Left lung (tissue), 10 donors: ENCODE measurements around the gene FRMD5. TPM values are rescaled to one million over a fixed set of nuclear protein-coding genes. Genes with fewer than 3 reads are reported as not detected.

Experiments used
- ATAC-seq: fragments of 200-7000 bp; cut with Tn5 transposase; one replicate; pipeline ENCODE4 v1.9.1; 2020; ENCODE audit warnings: moderate library complexity
- DNase-seq, 4 donors: peaks; one replicate each; pipeline ENCODE4 v3.0.0-alpha.2; 2013 to 2020
- H3K27ac ChIP-seq, 2 donors: fragments of 200-600 bp; sonication (generic) in 1 of 2; one replicate each; pipeline versions ENCODE4 v1.5.0 to v1.8.0; 2020 to 2021
- H3K27me3 ChIP-seq, 2 donors: fragments of 200-600 bp; sonication (generic) in 1 of 2; one replicate each; pipeline versions ENCODE4 v1.5.0 to v1.8.0; 2020 to 2021
- H3K36me3 ChIP-seq, 2 donors: fragments of 200-600 bp; sonication (generic) in 1 of 2; one replicate each; pipeline versions ENCODE4 v1.5.0 to v1.8.0; 2020 to 2021
- H3K4me1 ChIP-seq, 2 donors: fragments of 200-600 bp; one replicate each; pipeline ENCODE4 v1.8.0; 2021
- H3K4me3 ChIP-seq, 2 donors: fragments of 200-600 bp; sonication (generic) in 1 of 2; one replicate each; pipeline versions ENCODE4 v1.5.0 to v1.8.0; 2020 to 2021; ENCODE audit warnings: mild to moderate bottlenecking in 1 of 2
- H3K9me3 ChIP-seq, 2 donors: fragments of 200-600 bp; sonication (generic) in 1 of 2; one replicate each; pipeline versions ENCODE4 v1.5.0 to v1.8.0; 2020 to 2021
- CTCF ChIP-seq, 2 donors: fragments of 200-600 bp; sonication (generic) in 1 of 2; IDR thresholded peaks; one replicate each; pipeline versions ENCODE4 v1.5.0 to v1.8.0; 2021; ENCODE audit warnings: antibody characterized with exemption in 2 of 2
- intact Hi-C, 2 donors: fragments of 100-400 bp; cut with DNase I; formaldehyde crosslinking; loops; one replicate each; pipeline versions ENCODE4 v1.11.2 to v1.14.2; 2022
- polyA plus RNA-seq, 6 donors: library from polyadenylated mRNA; unstranded; fragments of 120-200 nt; gene quantifications; one replicate each; pipeline ENCODE4 v1.2.1, GENCODE V29; 2013; ENCODE audit not compliant: insufficient read length in 6 of 6
- total RNA-seq, 2 donors: library from RNA; stranded (reverse); fragmentation: NEBNext Ultra II Directional; extraction: Animal tissue kit (Norgen Biotek cat#: 25700); gene quantifications; one replicate each; pipeline ENCODE4 v1.2.1, GENCODE V29; 2021
- donor health status: DM: no; HTN: yes; CAD: no.
- donor health status: DM: no; HTN: no; CAD: no.

FRMD5 gene
- total and polyA plus RNA-seq, 8 donors: 1.5 to 4.4 (median 2.3) TPM

GRCh38 chr15:44145495-44145894 lies 49.6 kb downstream of the FRMD5 start:
- Histone ChIP-seq H3K27me3 (no peaks in the 10 kb centered on the region), H3K4me1 (no peaks in the 10 kb centered on the region), H3K27ac (no peak overlapping the region), H3K4me3 (no peak overlapping the region), H3K36me3 (no peaks in the 10 kb centered on the region), H3K9me3 (no peaks in the 10 kb centered on the region)
- intact Hi-C loops: no loop called here
- DNase-seq: no peak
- no peak for TF ChIP-seq CTCF (IDR thresholded peaks at IDR 0.05)
- no peak for ATAC-seq

GRCh38 chr15:44144992-44145391 lies 50.1 kb downstream of the FRMD5 start:
- H3K4me3 ChIP-seq: no peak overlapping the region
- TF ChIP-seq CTCF (IDR thresholded peaks at IDR 0.05): no peak
- no peaks in the 10 kb centered on the region for H3K27me3 ChIP-seq
- no peak overlapping the region for H3K27ac ChIP-seq
- H3K4me1 ChIP-seq: no peaks in the 10 kb centered on the region
- ATAC-seq (no peak), DNase-seq (no peak)
- H3K36me3 ChIP-seq: no peaks in the 10 kb centered on the region
- intact Hi-C loops: no loop called here
- H3K9me3 ChIP-seq: no peaks in the 10 kb centered on the region

- intact Hi-C loops: no loop called here
- Histone ChIP-seq H3K27me3 (no peaks in the 10 kb centered on the region), H3K36me3 (no peaks in the 10 kb centered on the region), H3K9me3 (no peaks in the 10 kb centered on the region), H3K27ac (no peak overlapping the region), H3K4me3 (no peak overlapping the region), H3K4me1 (no peaks in the 10 kb centered on the region)
- no peak for TF ChIP-seq CTCF (IDR thresholded peaks at IDR 0.05)
- DNase-seq (no peak), ATAC-seq (no peak)
Observed at GRCh38 chr15:44144184-44144583, 50.9 kb downstream of the FRMD5 start.

- intact Hi-C loops: no loop called here
- DNase-seq: no peak
- Histone ChIP-seq H3K9me3 (no peaks in the 10 kb centered on the region), H3K27me3 (no peaks in the 10 kb centered on the region), H3K36me3 (no peaks in the 10 kb centered on the region), H3K27ac (no peak overlapping the region), H3K4me1 (no peaks in the 10 kb centered on the region), H3K4me3 (no peak overlapping the region)
- no peak for TF ChIP-seq CTCF (IDR thresholded peaks at IDR 0.05)
- ATAC-seq: no peak
Observed at GRCh38 chr15:44137750-44138149, 57.3 kb downstream of the FRMD5 start.

GRCh38 chr15:44136991-44137477 lies 58.0 kb downstream of the FRMD5 start:
- no peak for DNase-seq
- no peak overlapping the region for H3K4me3 ChIP-seq
- H3K9me3 ChIP-seq: no peaks in the 10 kb centered on the region
- H3K27ac ChIP-seq: no peak overlapping the region
- no peaks in the 10 kb centered on the region for H3K4me1 ChIP-seq
- no peak for TF ChIP-seq CTCF (IDR thresholded peaks at IDR 0.05)
- no peaks in the 10 kb centered on the region for H3K36me3 ChIP-seq
- no peaks in the 10 kb centered on the region for H3K27me3 ChIP-seq
- intact Hi-C loops: no loop called here
- no peak for ATAC-seq
